CD4-positive, alpha-beta T cell treated with Interleukin-12 subunit alpha and Interleukin-12 subunit beta, for 1 hour (primary cell): Measurements from ENCODE around the gene ICE1.
"Not testable (repeated sequence)": the region's sequence is repeated elsewhere in the genome, so short reads cannot be mapped to it uniquely, and the experiment has no call there.

Experiments used
- DNase-seq: peaks from one replicate; pipeline ENCODE4 v3.0.0-alpha.2; 2020

The ICE1 gene

GRCh38 chr5:5492087-5492933 is 69.8 kb downstream of the ICE1 start:
- DNase-seq = peak; percentile 71

- DNase-seq = not testable (repeated sequence)
Observed at GRCh38 chr5:5492934-5493271, 70.4 kb downstream of the ICE1 start.

DNA sequence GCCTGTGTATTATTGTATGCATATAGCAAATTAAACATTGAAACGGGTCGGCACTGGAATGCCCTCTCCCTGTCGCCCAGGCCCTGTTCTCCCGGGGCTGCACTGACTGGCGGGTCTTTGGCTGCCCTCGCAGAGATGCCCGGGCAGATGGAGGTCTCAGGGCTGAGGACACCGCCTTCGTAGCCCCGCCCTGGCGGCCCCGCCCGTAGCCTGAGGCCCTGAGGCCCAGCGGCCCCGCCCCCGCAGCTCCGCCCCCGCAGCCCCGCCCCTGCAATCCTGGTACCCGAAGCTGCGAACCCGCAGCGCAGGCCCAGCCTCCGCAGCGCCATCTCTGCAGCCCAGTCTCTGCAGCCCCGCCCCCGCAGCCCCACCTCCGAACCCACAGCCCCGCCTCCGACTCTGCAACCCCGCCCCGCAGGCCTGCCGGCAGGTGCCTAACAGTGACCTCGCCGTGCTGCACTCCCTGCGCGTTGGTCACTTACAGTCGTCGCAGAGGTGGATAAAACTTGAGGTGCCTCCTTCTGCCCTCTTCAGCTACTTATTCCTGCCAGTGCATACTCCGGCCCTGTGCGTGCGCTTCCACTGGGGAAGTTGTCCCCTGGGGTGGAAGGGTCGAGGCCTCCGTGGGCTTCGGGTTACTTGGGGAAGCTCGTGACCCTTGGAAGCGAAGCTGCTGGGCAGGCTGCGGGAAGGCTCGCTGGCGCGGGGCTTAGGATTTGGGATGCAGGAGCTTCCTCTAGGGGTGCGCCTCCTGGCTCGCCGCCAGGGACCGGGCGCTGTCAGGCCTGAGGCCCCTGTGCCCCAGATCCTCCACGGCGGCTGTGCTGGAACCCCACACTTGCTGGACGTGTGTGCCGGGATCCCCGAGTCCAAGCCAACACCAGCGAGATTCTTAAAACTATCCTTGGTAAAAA is 72.3 kb downstream of the ICE1 start:
- peak; percentile 91 for DNase-seq

DNA sequence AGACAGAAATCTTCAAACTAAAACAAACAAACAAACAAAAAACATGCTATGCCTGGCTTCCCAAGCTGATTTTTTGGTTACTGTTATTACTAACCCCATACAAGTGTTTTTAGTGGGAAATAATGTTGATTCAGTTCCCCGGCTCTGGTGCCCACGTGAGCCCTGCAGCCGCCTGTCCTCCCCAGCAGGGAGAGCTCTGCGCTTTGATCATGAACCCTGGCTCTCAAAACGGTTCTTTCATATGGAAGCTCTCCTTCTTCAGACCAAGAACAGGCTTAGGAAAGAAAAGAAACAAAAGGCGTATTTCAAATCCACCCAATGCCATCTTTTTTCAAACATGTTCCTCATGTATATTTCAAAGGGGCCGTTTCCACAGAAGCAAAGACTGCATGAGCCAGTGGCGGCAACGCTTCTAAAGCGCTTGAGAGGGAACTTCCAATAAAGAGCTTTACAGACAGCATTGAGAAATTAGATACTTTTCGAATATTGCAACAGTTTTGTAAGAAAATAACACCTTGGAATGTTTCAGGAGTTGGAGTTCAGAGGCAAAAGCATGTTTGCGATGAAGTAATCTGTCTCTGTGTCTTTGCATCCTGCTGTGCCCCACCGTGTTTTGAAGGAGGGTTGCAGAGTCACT is 74.8 kb downstream of the ICE1 start:
- peak; percentile 32 for DNase-seq

GRCh38 chr5:5499442-5499841 is 77.0 kb downstream of the ICE1 start:
- DNase-seq = no peak

DNA sequence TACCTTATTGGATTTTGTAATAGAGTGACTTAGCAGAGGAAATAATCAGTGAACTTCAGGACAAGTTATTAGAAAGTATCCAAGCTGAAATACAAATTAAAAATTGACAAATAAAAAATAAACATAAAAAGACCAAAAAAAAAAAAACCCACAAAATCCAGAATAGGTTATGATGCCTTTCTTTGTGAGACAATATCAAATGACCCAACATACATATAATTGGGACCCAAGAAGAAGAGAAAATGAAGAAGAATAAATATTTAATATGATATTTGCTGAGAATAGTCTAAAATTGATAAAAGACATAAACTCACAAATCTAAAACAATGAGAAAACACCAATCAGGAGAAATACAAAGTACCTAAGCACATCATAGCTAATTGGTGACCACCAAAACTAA is 81.8 kb downstream of the ICE1 start:
- DNase-seq = no peak

GRCh38 chr5:5505815-5506214 is 83.3 kb downstream of the ICE1 start:
- DNase-seq = no peak

DNA sequence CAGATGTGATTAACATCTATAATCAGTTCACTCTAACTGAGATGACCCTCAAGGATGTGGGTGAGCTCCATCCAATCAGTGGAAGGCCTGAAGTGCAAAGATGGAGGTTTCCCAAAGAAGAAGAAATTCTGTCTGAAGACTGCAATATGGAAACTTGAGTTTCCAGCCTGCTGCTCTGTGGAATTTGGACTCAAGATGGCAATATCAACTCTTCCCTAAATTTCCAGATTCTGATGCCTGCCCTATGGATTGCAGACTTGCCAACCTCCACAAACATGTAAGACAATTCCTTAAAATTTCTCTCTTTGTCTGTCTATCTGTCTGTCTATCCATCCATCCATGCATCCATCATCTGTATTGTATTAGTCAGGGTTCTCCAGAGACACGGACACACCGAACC is 85.9 kb downstream of the ICE1 start:
- DNase-seq = no peak

DNA sequence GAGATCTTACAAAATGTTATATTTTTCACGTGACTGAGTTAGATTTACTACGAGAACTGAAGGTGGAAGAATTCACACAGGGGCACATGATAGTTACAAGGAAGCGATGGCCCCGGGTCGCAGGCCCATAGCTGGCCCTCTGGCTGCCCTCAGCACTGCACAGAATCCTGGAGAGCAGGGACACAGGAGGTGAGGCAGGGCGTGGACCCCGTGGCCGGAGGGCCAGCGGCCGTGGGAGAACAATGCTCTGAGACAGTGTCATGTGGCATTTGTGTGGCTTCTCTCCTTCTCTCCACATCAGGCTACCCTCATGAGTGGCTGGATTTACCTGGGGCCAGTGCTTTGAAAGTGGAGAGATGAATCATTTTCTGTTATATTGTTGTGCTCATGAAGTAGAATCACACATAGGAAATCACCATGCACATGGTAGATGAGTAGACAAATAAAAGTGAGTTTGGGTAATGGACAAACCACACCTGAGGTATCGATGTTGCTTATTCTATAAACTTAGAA is 89.5 kb downstream of the ICE1 start:
- DNase-seq = no peak

DNA sequence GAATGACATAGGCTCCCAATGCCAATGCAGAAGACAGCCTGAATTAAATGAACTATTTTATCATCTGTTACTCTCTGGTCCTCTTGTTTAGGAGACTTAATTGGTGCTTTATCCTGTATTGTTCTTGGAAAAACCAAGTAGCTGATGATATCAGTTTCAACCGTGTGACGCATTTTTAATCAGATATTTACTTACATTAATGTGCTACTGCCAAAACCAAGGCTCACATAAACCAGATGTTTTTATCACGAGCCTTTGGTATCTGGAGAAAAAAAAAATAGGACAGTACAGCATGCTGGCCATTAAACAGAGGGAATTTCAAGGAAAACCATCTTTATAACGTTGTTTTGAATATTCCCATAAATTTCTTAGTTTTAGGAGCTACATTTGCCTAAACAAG is 90.1 kb downstream of the ICE1 start:
- DNase-seq = no peak

- DNase-seq = not testable (repeated sequence)
Observed at GRCh38 chr5:5520622-5521021, 98.1 kb downstream of the ICE1 start.

DNA sequence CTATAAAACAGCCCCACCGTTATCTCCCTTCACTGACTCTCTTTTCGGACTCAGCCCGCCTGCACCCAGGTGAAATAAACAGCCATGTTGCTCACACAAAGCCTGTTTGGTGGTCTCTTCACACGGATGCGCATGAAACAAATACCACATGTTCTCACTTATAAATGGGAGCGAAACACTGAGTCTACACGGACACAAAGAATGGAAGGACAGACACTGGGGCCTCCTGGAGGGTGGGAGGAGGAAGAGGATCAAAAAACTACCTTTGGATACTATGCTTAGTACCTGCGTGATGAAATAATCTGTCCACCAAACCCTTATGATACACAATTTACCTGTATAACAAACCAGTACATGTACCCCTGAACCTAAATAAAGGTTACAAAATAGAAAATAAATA is 98.6 kb downstream of the ICE1 start:
- no peak for DNase-seq

- no peak for DNase-seq
Observed at GRCh38 chr5:5521478-5521877, 99.0 kb downstream of the ICE1 start.

GRCh38 chr5:5522336-5522735 is 99.9 kb downstream of the ICE1 start:
- no peak for DNase-seq

- DNase-seq = peak; percentile 70
Observed at GRCh38 chr5:5523066-5523505, 100.6 kb downstream of the ICE1 start.

DNA sequence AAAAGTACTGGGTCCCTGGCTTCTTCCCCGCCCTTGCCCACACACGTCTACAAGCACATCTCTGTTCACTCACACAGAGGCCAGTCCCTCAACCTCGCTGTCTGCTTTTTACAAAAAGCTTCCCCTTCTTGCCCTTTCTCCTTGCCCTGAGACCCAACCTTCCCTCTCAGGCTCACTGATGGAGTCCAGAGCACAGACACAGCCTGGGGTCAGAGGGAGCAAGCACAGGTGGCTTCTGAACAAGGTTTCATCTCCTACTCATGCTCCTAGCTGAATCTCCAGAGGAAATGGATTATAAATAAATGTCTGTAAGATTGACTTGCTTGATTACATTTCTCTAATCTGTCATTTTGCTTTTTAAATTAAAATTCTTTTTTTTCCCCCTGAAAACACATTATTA is 101.8 kb downstream of the ICE1 start:
- DNase-seq = no peak

DNA sequence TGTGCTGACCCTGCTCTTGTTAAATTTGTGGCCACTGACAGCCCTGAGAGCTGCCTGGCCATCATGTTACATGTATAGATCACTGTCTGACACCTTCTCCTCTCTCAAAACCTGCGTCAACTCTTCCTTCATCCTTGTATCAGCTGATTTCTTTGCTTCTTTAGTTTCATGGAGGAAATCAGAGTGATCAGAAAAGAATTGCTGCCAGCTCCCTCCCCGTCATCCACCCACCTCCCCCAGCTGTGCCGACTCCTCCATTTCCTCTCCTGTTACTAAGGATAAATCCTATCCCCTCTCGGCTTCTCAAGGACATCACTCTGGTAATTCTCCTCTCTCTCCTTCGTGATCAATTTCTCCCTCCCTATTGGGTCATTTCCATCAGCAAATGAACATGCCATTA is 108.9 kb downstream of the ICE1 start:
- no peak for DNase-seq

- no peak for DNase-seq
Observed at GRCh38 chr5:5532306-5533076, 110.0 kb downstream of the ICE1 start.

GRCh38 chr5:5533927-5534326 is 111.5 kb downstream of the ICE1 start:
- no peak for DNase-seq

DNA sequence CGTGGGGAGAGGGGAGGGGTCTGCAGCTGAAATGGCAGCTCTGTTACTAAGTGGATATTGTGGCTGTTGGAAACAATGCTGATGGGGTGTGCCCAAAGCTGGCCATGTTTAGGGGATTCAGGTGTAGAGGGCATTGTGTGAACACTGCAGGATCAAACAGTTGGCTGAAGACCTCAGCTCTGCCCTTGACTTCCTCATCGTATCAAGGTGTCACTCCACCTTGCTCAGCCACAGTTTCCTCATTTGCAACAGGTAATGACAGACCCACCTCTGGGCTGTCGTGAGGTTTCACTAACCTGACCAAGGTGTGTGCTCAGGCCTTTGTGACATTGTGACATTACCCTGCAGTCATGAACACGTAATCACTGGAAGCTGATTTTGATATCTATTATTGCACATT is 111.9 kb downstream of the ICE1 start:
- no peak for DNase-seq

DNA sequence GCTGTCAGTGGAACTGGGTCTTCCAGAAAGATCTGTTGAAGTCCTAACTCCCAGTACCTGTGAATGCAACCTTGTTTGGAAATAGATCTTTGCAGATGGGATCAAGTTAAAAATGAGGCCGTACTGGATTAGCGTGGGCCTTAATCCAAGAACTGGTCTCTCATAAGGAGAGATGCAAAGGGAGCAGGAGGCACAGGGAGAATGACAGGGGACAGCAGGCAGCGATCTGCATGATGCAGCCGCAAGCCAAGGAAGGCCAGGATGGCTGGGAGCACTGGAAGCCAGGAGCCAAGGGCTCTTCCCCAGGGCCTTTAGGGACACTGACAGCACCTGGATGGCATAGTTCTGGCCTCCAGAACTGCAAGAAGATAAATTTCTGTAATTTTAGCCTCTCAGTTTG is 114.4 kb downstream of the ICE1 start:
- no peak for DNase-seq

DNA sequence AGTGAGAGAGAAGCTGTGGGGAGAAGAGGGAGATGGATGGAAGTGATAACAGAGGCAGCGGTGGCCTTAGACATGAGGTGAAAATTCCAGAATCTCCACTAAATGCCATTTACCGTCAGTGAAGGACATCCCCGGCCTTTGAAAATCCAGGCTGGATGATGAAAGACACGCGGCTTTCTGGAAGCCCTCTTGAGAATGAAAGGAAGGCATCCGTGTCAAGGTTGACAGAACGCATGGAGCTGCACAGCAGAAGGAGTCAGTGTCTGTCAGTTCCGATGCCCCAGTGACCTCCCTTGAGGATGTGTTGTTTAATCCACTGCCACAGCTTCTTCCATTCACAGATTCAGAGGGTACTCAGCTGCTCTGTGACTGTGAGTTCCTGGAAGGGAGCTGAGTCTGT is 114.9 kb downstream of the ICE1 start:
- DNase-seq = no peak

- no peak for DNase-seq
Observed at GRCh38 chr5:5539590-5539989, 117.1 kb downstream of the ICE1 start.
